Kidney epithelial cell (primary cell): ENCODE data around the gene TSBP1. TPM values are rescaled to one million over a fixed set of nuclear protein-coding genes. Genes with fewer than 3 reads are reported as not detected.
A peak's percentile ranks its signal among the peaks of the same experiment; 100 is the strongest.
"Not testable (repeated sequence)": the region's sequence is repeated elsewhere in the genome, so short reads cannot be mapped to it uniquely, and the experiment has no call there.

Source experiments
- DNase-seq: peaks from one replicate; pipeline ENCODE4 v3.0.0-alpha.2; 2010; ENCODE audit warnings: low read depth
- H3K27me3 ChIP-seq: 2 replicates; pipeline ENCODE4 v1.6.0; 2011; ENCODE audit warnings: low read length; ENCODE audit not compliant: control insufficient read depth, insufficient read depth
- H3K36me3 ChIP-seq: 2 replicates; pipeline ENCODE4 v1.5.1; 2011; ENCODE audit warnings: low read length; ENCODE audit not compliant: control insufficient read depth, insufficient read depth
- H3K4me3 ChIP-seq: 2 replicates; pipeline ENCODE4 v1.5.1; 2011; ENCODE audit warnings: low read depth, mild to moderate bottlenecking, control low read depth, low read length
- CTCF ChIP-seq: IDR thresholded peaks from 2 replicates; pipeline ENCODE4 v1.5.1; 2011; ENCODE audit warnings: mild to moderate bottlenecking, moderate library complexity, low read length, control low read depth, inconsistent platforms; ENCODE audit not compliant: insufficient read depth, poor library complexity, severe bottlenecking
- total RNA-seq: library from RNA; depleted of rRNA; stranded (reverse); fragments of >200 nt; gene quantifications from 2 replicates; pipeline ENCODE4 v1.2.3, GENCODE V29; 2015

TSBP1 gene
- total RNA-seq, 1 donor from 2014 or later = not detected

- no peak for TF ChIP-seq CTCF
- Histone ChIP-seq H3K36me3 (no peaks in the 10 kb centered on the region), H3K4me3 (no peak overlapping the region), H3K27me3 (no peaks in the 10 kb centered on the region)
- DNase-seq = no peak
Measured at GRCh38 chr6:32370505-32370904, 1.2 kb downstream of the TSBP1 start.

DNA sequence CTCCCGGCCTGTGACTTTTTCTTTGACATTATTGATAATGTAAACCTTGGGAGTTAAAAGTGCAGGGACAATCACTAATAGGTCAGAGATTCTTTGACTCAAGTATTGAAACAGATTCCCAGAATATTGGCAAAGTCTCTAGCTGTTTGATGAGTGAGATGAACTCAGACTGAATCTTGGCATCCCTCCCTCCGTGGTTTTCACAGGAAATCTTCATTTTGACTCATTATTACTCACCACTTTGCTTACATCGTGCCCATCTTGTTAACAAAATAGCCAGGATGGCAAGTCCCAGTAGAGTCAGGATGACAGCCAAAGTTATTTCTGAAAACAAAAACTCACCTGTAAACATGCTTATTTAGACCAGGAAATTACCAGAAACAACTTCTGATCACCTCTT lies 2.0 kb downstream of the TSBP1 start:
- peak; percentile 75 for DNase-seq
- no peak for TF ChIP-seq CTCF

DNA sequence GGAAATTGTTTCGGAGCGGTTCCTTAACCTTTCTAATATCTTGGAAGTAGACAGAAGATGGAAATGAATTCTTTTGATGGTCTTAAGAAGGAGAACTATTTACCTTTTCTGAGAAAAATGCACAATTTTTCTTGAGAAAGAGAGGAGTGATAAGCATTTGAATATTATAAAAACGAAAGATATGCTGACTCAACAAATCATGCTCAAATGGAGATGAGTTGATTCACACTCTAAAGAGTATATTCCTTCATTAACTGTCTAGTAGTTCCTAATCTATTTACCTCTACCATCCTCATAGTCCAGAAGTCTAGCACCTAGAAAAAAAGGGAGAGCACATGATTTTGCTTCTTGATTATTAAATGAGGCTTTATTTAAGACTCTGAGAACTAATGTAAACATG lies 4.1 kb downstream of the TSBP1 start:
- no peak overlapping the region for H3K4me3 ChIP-seq
- no peaks in the 10 kb centered on the region for H3K36me3 ChIP-seq
- DNase-seq = no peak
- H3K27me3 ChIP-seq = no peaks in the 10 kb centered on the region
- TF ChIP-seq CTCF = no peak

More for the DNA sequence above, 2.0 kb downstream of the TSBP1 start:
- no peaks in the 10 kb centered on the region for H3K27me3 ChIP-seq
- no peaks in the 10 kb centered on the region for H3K36me3 ChIP-seq
- H3K4me3 ChIP-seq = no peak overlapping the region

DNA sequence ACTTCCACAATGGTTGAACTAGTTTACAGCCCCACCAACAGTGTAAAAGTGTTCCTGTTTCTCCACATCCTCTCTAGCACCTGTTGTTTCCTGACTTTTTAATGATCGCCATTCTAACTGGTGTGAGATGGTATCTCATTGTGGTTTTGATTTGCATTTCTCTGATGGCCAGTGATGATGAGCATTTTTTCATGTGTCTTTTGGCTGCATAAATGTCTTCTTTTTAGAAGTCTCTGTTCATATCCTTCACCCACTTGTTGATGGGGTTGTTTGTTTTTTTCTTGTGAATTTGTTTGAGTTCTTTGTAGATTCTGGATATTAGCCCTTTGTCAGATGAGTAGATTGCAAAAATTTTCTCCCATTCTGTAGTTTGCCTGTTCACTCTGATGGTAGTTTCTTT lies 12.5 kb downstream of the TSBP1 start:
- not testable (repeated sequence) for H3K4me3 ChIP-seq, H3K27me3 ChIP-seq, H3K36me3 ChIP-seq, DNase-seq

DNA sequence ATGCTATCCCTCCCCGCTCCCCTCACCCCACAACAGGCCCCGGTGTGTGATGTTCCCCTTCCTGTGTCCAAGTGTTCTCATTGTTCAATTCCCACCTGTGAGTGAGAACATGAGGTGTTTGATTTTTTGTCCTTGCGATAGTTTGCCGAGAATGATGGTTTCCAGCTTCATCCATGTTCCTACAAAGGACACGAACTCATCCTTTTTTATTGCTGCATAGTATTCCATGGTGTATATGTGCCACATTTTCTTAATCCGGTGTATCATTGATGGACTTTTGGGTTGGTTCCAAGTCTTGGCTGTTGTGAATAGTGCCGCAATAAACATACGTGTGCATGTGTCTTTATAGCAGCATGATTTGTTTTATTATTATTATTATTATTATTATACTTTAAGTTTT lies 13.2 kb downstream of the TSBP1 start:
- not testable (repeated sequence) for H3K36me3 ChIP-seq, H3K4me3 ChIP-seq, DNase-seq

GRCh38 chr6:32355018-32355417 lies 16.7 kb downstream of the TSBP1 start:
- DNase-seq = no peak
- Histone ChIP-seq H3K27me3 (no peaks in the 10 kb centered on the region), H3K36me3 (no peaks in the 10 kb centered on the region), H3K4me3 (no peak overlapping the region)
- TF ChIP-seq CTCF = no peak

More for the DNA sequence above, 13.2 kb downstream of the TSBP1 start:
- not testable (repeated sequence) for H3K27me3 ChIP-seq

DNA sequence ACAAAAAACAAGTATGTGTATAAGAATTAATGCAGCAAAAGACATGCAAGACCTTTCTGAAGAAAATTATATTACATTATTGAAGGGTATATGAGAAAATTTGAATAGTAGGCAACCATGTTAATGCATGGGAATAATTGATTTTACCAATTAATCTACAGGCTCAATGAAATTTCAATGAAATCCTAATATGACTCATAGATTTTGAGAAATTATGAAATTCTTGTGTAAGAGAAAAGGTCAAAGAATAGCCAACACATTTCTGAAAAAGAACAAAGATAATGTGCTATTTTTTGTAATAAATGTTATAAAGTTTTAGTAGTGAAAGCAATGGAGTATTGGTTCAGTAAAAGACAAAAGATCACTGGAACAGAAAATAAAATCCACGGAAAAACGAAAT lies 18.4 kb downstream of the TSBP1 start:
- H3K27me3 ChIP-seq = no peaks in the 10 kb centered on the region
- no peak for DNase-seq
- TF ChIP-seq CTCF = no peak
- H3K4me3 ChIP-seq = no peak overlapping the region
- H3K36me3 ChIP-seq = no peaks in the 10 kb centered on the region
